ENCODE data around the gene PGM2L1.

DNA sequence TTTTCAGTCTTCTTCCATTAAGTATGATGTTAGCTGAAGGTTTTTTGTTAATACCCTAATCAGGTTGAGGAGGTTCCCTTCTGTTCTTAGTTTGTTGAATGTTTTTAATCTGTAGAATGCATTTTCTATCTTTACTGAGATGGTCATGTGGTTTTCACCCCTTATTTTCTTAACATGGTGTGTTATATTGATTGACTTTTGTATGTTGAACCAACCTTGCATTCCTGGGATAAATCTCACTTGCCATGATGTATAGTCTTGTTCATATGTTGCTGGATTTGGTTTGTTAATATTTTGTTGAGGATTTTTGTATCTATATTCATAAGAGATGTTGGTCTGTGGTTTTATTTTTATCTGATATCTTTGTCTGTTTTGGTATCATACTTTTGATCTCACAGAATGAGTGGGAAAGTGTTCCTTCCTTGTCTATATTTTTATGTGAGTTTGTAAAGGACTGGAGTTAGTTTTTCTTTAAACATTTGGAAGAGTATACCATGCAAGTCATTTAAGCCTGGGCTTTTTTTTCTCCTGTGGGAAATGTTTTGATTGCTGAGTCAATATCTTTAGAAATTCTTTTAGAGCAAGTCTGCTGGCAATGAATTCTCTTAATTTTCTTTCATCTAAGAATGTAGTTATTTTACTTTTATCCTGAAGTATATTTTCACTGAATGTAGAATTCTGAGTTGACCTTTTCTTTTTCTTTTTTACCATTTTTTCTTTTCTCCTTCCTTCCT is 81.3 kb downstream of the PGM2L1 start:
- TF ChIP-seq GATA3 (IDR thresholded peaks at IDR 0.05; ENCODE audit: low read depth, low read length) (no peak), GATA2 (IDR thresholded peaks at IDR 0.05; ENCODE audit: low read depth, low read length) (no peak)

Data from SH-SY5Y (cell line).